DOHH2 (cell line): ENCODE measurements around the gene CCNB1IP1.

Experiments used
- H3F3A ChIP-seq: fragments of 200-600 bp; sonication (generic), shearing (Covaris generic); 2 replicates; pipeline ENCODE4 v1.6.0; 2016; ENCODE audit warnings: antibody characterized with exemption, mild to moderate bottlenecking; ENCODE audit not compliant: control insufficient read depth, insufficient read depth
- H3K27ac ChIP-seq: fragments of 200-600 bp; sonication (generic); 2 replicates; pipeline ENCODE4 v1.5.1; 2014; ENCODE audit warnings: low read depth, mild to moderate bottlenecking, low read length, moderate library complexity
- H3K27me3 ChIP-seq: fragments of 200-600 bp; sonication (generic); 2 replicates; pipeline ENCODE4 v1.6.1; 2014; ENCODE audit warnings: mild to moderate bottlenecking, low read length, mixed read lengths; ENCODE audit not compliant: control insufficient read depth
- H3K36me3 ChIP-seq: fragments of 200-600 bp; sonication (generic); 2 replicates; pipeline ENCODE4 v1.6.1; 2014; ENCODE audit warnings: mild to moderate bottlenecking, low read length, moderate library complexity, mixed read lengths; ENCODE audit not compliant: control insufficient read depth
- H3K4me1 ChIP-seq: fragments of 200-600 bp; sonication (generic); 2 replicates; pipeline ENCODE4 v1.6.1; 2014; ENCODE audit warnings: mild to moderate bottlenecking, low read length, mixed read lengths; ENCODE audit not compliant: control insufficient read depth
- H3K4me2 ChIP-seq: fragments of 200-600 bp; sonication (generic); 2 replicates; pipeline ENCODE4 v1.6.0; 2014; ENCODE audit warnings: mild to moderate bottlenecking, low read length, moderate library complexity
- H3K4me3 ChIP-seq: fragments of 200-600 bp; sonication (generic); 2 replicates; pipeline ENCODE4 v1.5.1; 2014; ENCODE audit warnings: mild to moderate bottlenecking, low read length, mixed read lengths
- H3K79me2 ChIP-seq: fragments of 200-600 bp; sonication (generic); 2 replicates; pipeline ENCODE4 v1.6.1; 2014; ENCODE audit warnings: mild to moderate bottlenecking, low read length, mixed read lengths; ENCODE audit not compliant: control insufficient read depth
- H3K9me2 ChIP-seq: fragments of 200-600 bp; sonication (generic); replicated peaks from 2 replicates; pipeline ENCODE4 v1.6.1; 2014; ENCODE audit warnings: mild to moderate bottlenecking, low read length, mixed read lengths; ENCODE audit not compliant: control insufficient read depth
- H3K9me3 ChIP-seq: fragments of 200-600 bp; sonication (generic); 2 replicates; pipeline ENCODE4 v1.6.1; 2014; ENCODE audit warnings: antibody characterized with exemption, low read length, mixed read lengths; ENCODE audit not compliant: control insufficient read depth, insufficient read depth
- H4K20me1 ChIP-seq: fragments of 200-600 bp; sonication (generic); 2 replicates; pipeline ENCODE4 v1.6.0; 2014; ENCODE audit warnings: low read depth, mild to moderate bottlenecking, antibody characterized with exemption, low read length, moderate library complexity; ENCODE audit not compliant: control insufficient read depth, insufficient read depth
- EZH2phosphoT487 ChIP-seq: fragments of 200-600 bp; sonication (generic); IDR thresholded peaks from 2 replicates; pipeline ENCODE4 v1.6.1; 2017; ENCODE audit warnings: borderline replicate concordance, mild to moderate bottlenecking, antibody characterized with exemption, low read length, moderate library complexity, mixed read lengths
- TF ChIP-seq, protein P1 (sequence below): fragments of 200-600 bp; sonication (generic); IDR thresholded peaks from one replicate; pipeline ENCODE4 v1.5.1; 2014; ENCODE audit warnings: antibody characterized with exemption, mild to moderate bottlenecking, low read depth, low read length; ENCODE audit not compliant: poor library complexity, severe bottlenecking

Gene CCNB1IP1

DNA sequence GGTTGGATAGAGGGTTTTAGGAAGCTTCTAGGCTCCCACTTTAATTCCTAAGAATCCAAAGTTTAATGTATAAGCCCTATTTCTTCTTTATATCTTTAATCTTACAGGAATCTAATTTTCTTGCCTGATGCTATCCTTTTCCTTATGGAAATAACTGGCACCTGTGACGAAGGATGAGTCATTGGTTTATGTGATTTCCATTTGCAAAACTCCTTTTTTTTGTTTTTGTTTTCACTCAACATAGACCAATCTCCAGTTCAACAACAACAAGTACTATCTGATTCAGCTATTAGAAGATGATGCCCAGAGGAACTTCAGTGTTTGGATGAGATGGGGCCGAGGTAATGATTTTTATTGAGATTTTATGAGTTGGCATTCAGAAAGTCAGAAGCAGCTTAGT, 17.2 kb upstream of the CCNB1IP1 start:
- Histone ChIP-seq H3K9me3 (no peaks in the 10 kb centered on the region), H3K27ac (no peak overlapping the region), H3K4me1 (no peaks in the 10 kb centered on the region), H3K4me2 (no peak overlapping the region), H3K9me2 (no peaks in the 10 kb centered on the region), H3K79me2 (peaks cover 7% of the 10 kb centered on the region), H4K20me1 (no peaks in the 10 kb centered on the region), H3K27me3 (no peaks in the 10 kb centered on the region), H3F3A (no peaks in the 10 kb centered on the region), H3K4me3 (no peak overlapping the region), H3K36me3 (peaks cover 90% of the 10 kb centered on the region)
- TF ChIP-seq, protein P1, sequence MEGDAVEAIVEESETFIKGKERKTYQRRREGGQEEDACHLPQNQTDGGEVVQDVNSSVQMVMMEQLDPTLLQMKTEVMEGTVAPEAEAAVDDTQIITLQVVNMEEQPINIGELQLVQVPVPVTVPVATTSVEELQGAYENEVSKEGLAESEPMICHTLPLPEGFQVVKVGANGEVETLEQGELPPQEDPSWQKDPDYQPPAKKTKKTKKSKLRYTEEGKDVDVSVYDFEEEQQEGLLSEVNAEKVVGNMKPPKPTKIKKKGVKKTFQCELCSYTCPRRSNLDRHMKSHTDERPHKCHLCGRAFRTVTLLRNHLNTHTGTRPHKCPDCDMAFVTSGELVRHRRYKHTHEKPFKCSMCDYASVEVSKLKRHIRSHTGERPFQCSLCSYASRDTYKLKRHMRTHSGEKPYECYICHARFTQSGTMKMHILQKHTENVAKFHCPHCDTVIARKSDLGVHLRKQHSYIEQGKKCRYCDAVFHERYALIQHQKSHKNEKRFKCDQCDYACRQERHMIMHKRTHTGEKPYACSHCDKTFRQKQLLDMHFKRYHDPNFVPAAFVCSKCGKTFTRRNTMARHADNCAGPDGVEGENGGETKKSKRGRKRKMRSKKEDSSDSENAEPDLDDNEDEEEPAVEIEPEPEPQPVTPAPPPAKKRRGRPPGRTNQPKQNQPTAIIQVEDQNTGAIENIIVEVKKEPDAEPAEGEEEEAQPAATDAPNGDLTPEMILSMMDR, result no peak
- no peak for TF ChIP-seq EZH2phosphoT487

DNA sequence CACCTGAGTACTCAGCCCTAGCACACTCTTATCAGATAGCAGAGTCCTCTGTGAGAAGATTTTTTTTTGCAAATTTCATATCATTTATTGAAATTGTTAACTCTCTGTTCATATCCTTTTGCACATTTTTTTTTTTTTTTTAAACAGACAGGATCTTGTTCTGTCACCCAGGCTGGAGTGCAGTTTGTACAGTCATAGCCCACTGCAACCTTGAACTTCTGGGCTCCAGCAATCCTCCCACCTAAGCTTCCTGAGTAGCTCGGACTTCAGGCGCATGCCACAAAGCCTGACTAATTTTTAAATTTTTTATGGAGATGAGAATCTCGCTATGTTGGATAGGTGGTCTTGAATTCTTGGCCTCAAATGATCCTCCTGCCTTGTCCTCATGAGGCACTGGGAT, 14.7 kb upstream of the CCNB1IP1 start:
- no peaks in the 10 kb centered on the region for H3K27me3 ChIP-seq
- no peaks in the 10 kb centered on the region for H4K20me1 ChIP-seq
- H3K9me2 ChIP-seq, result no peaks in the 10 kb centered on the region
- no peak overlapping the region for H3K4me3 ChIP-seq
- no peak overlapping the region for H3K27ac ChIP-seq
- no peaks in the 10 kb centered on the region for H3K9me3 ChIP-seq
- no peak overlapping the region for H3K4me2 ChIP-seq
- peaks cover 2% of the 10 kb centered on the region; the same call in 1 of the 2 replicates for H3F3A ChIP-seq
- H3K4me1 ChIP-seq, result peaks cover 10% of the 10 kb centered on the region
- no peak for TF ChIP-seq EZH2phosphoT487
- TF ChIP-seq, protein P1, result no peak
- peaks cover 80% of the 10 kb centered on the region for H3K36me3 ChIP-seq
- peaks cover 26% of the 10 kb centered on the region for H3K79me2 ChIP-seq

DNA sequence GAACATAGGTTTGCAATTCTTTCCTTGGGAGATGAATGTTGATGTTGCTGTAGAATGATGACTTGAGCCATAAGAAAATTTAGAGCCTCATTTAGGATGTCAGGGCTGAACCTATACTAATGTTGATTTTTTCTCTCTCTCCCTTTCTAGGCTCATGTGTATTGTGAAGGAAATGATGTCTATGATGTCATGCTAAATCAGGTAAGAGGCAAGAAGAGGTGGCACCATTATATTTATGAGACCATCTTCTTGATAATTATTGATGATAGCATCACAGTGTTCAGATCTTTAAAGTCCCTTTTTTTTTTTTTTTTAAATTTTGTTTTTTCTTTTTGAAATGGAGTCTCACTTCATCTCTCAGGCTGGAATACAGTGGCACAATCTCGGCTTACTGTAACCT, 13.6 kb upstream of the CCNB1IP1 start:
- peaks cover 11% of the 10 kb centered on the region for H3K4me1 ChIP-seq
- no peaks in the 10 kb centered on the region for H4K20me1 ChIP-seq
- no peak overlapping the region for H3K4me2 ChIP-seq
- no peak overlapping the region for H3K4me3 ChIP-seq
- TF ChIP-seq, protein P1, result no peak
- TF ChIP-seq EZH2phosphoT487, result no peak
- peaks cover 26% of the 10 kb centered on the region for H3K79me2 ChIP-seq
- no peaks in the 10 kb centered on the region for H3K9me3 ChIP-seq
- peaks cover 7% of the 10 kb centered on the region for H3F3A ChIP-seq
- no peak overlapping the region for H3K27ac ChIP-seq
- peaks cover 72% of the 10 kb centered on the region for H3K36me3 ChIP-seq
- H3K27me3 ChIP-seq, result no peaks in the 10 kb centered on the region
- H3K9me2 ChIP-seq, result no peaks in the 10 kb centered on the region

DNA sequence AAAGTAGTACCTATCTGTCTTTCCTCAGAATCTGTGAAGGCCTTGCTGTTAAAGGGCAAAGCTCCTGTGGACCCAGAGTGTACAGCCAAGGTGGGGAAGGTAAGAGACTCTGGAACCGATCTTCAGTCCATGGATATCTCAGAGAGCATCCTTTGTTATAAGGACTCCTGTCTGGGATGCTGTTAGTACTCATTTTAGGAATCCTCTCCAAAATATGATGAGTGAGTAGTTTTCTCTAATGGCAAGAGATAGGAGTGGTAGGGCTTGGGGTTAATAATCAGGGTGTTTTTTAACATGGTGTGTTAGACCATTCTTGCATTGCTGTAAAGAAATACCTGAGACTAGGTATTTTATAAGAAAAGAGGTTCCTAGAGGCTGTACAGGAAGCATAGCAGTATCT, 12.3 kb upstream of the CCNB1IP1 start:
- Histone ChIP-seq H3K4me3 (no peak overlapping the region), H4K20me1 (no peaks in the 10 kb centered on the region), H3K36me3 (peaks cover 61% of the 10 kb centered on the region), H3K4me1 (peaks cover 17% of the 10 kb centered on the region), H3F3A (peaks cover 16% of the 10 kb centered on the region), H3K27me3 (no peaks in the 10 kb centered on the region), H3K4me2 (0 out of 2 replicates have a peak overlapping the region, but pooled peaks have one; percentile 88), H3K9me3 (no peaks in the 10 kb centered on the region), H3K27ac (no peak overlapping the region), H3K9me2 (no peaks in the 10 kb centered on the region), H3K79me2 (peaks cover 26% of the 10 kb centered on the region)
- TF ChIP-seq, protein P1, result no peak
- no peak for TF ChIP-seq EZH2phosphoT487
